ENCODE results near the gene KIAA1958. TPM values are rescaled to one million over a fixed set of nuclear protein-coding genes. Genes with fewer than 3 reads are reported as not detected.

KIAA1958 gene
- total and polyA plus RNA-seq, 4 donors: 0.99 to 7.1 (median 3.3) TPM

DNA sequence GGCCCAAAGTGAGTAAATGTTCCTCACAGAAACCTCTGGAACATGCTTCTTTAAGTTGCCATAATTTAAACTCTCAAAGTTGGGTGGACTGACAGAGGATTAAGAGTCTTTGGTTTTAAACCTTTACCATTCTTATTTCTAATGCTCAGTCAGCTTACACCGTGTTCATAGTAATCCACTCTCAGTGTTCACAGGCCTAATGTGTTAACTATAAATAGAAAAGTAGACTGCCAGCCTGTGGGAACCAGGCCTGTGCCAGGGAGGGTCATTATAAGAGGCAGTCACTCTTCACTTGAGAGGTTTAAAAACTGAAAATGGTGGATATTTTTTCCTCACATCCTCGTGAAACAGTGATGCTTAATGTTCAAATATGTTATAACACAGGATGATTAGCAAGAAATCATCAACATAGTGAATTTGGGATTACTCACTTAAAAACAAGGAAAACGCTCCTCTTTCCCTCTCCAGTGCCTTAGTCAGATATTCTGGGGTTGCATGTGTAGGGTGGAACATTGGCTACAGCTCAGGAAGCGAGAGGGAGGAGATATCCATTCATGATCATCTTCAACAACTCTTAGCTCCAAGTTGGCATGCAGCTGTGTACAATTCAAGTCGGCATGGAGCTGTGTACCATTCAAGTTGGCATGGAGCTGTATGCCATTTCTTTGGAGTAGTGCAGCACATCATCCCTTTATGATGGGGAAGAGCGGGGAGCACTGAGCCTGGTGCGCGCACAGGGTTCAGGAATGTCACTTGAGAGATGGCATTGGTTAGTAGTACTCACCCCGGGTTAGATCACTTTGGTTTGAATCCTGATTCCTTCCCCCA, 65.8 kb downstream of the KIAA1958 start (continued):
- TF ChIP-seq EGR1 (IDR thresholded peaks at IDR 0.05; ENCODE audit: low read depth in 2 of 2): no peak
- TF ChIP-seq, protein P1, sequence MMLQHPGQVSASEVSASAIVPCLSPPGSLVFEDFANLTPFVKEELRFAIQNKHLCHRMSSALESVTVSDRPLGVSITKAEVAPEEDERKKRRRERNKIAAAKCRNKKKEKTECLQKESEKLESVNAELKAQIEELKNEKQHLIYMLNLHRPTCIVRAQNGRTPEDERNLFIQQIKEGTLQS (IDR thresholded peaks at IDR 0.05): no peak

GRCh38 chr9:112553256-112553826, 66.7 kb downstream of the KIAA1958 start:
- H3K4me1 ChIP-seq (ENCODE audit: control insufficient read depth in 4 of 4, insufficient read depth in 4 of 4, low read length in 3 of 4): peaks cover 0 to 16% (median under 1%) of the 10 kb centered on the region in 4 donors
- H3K36me3 ChIP-seq (ENCODE audit: control insufficient read depth in 4 of 4, insufficient read depth in 3 of 4, low read depth in 1 of 4, low read length in 3 of 4): no peaks in the 10 kb centered on the region
- 90% methylated on average over 2 of the region's 2 CpGs for WGBS
- H3K27ac ChIP-seq (ENCODE audit: low read depth in 1 of 2, low read length in 2 of 2): no peak overlapping the region
- no peaks in the 10 kb centered on the region for H3K27me3 ChIP-seq (ENCODE audit: control insufficient read depth in 4 of 4, insufficient read depth in 4 of 4, low read length in 3 of 4)
- no peaks in the 10 kb centered on the region for H3K9me3 ChIP-seq (ENCODE audit: control insufficient read depth in 4 of 4, low read length in 3 of 4)
- DNase-seq (ENCODE audit: low spot score): no peak
- H3K4me3 ChIP-seq (ENCODE audit: low read depth in 1 of 3, low read length in 3 of 3): no peak overlapping the region
- TF ChIP-seq, protein P1 (IDR thresholded peaks at IDR 0.05): no peak
- no peak for TF ChIP-seq SP1 (IDR thresholded peaks at IDR 0.05)
- no peak for TF ChIP-seq MAX (IDR thresholded peaks at IDR 0.05)
- H3K9ac ChIP-seq (ENCODE audit: low read depth in 1 of 2, low read length in 2 of 2): no peak overlapping the region

GRCh38 chr9:112554516-112554915, 67.9 kb downstream of the KIAA1958 start:
- WGBS: 97% methylated on average over 1 of the region's 1 CpG
- no peaks in the 10 kb centered on the region for H3K27me3 ChIP-seq (ENCODE audit: control insufficient read depth in 4 of 4, insufficient read depth in 4 of 4, low read length in 3 of 4)
- no peak overlapping the region for H3K4me3 ChIP-seq (ENCODE audit: low read depth in 1 of 3, low read length in 3 of 3)
- H3K9ac ChIP-seq (ENCODE audit: low read depth in 1 of 2, low read length in 2 of 2): no peak overlapping the region
- no peak for DNase-seq (ENCODE audit: low spot score)
- H3K36me3 ChIP-seq (ENCODE audit: control insufficient read depth in 4 of 4, insufficient read depth in 3 of 4, low read depth in 1 of 4, low read length in 3 of 4): no peaks in the 10 kb centered on the region
- H3K9me3 ChIP-seq (ENCODE audit: control insufficient read depth in 4 of 4, low read length in 3 of 4): no peaks in the 10 kb centered on the region
- H3K4me1 ChIP-seq (ENCODE audit: control insufficient read depth in 4 of 4, insufficient read depth in 4 of 4, low read length in 3 of 4): peaks cover 0 to 16% (median under 1%) of the 10 kb centered on the region in 4 donors
- H3K27ac ChIP-seq (ENCODE audit: low read depth in 1 of 2, low read length in 2 of 2): no peak overlapping the region
- TF ChIP-seq SP1 (IDR thresholded peaks at IDR 0.05): no peak
- TF ChIP-seq, protein P2, sequence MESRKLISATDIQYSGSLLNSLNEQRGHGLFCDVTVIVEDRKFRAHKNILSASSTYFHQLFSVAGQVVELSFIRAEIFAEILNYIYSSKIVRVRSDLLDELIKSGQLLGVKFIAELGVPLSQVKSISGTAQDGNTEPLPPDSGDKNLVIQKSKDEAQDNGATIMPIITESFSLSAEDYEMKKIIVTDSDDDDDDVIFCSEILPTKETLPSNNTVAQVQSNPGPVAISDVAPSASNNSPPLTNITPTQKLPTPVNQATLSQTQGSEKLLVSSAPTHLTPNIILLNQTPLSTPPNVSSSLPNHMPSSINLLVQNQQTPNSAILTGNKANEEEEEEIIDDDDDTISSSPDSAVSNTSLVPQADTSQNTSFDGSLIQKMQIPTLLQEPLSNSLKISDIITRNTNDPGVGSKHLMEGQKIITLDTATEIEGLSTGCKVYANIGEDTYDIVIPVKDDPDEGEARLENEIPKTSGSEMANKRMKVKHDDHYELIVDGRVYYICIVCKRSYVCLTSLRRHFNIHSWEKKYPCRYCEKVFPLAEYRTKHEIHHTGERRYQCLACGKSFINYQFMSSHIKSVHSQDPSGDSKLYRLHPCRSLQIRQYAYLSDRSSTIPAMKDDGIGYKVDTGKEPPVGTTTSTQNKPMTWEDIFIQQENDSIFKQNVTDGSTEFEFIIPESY (IDR thresholded peaks at IDR 0.05): no peak
- no peak for TF ChIP-seq FOXA1 (IDR thresholded peaks at IDR 0.05)
- no peak for TF ChIP-seq GABPA (IDR thresholded peaks at IDR 0.05 in 1 of 2, conservative IDR thresholded peaks at IDR 0.05 in 1 of 2)
- no peak for TF ChIP-seq REST (IDR thresholded peaks at IDR 0.05)
- TF ChIP-seq, protein P1 (IDR thresholded peaks at IDR 0.05): no peak
- no peak for TF ChIP-seq MAX (IDR thresholded peaks at IDR 0.05)
- TF ChIP-seq HNF4A (conservative IDR thresholded peaks at IDR 0.05): no peak
- no peak for TF ChIP-seq NR2F2 (IDR thresholded peaks at IDR 0.05)
- no peak for TF ChIP-seq HNF4G (IDR thresholded peaks at IDR 0.05)
- no peak for TF ChIP-seq FOXA2 (IDR thresholded peaks at IDR 0.05)
- no peak for TF ChIP-seq EGR1 (IDR thresholded peaks at IDR 0.05; ENCODE audit: low read depth in 2 of 2)
- no peak for TF ChIP-seq RXRA (IDR thresholded peaks at IDR 0.05)
- no peak for TF ChIP-seq YY1 (IDR thresholded peaks at IDR 0.05)
- no peak for TF ChIP-seq RAD21 (IDR thresholded peaks at IDR 0.05)
- TF ChIP-seq JUND (IDR thresholded peaks at IDR 0.05): no peak
- no peak for TF ChIP-seq CTCF (IDR thresholded peaks at IDR 0.05; ENCODE audit: low read depth, low read length, missing input control)

All from liver (tissue), 9 donors.